ENCODE measurements around the gene SBF2. TPM values are rescaled to one million over a fixed set of nuclear protein-coding genes. Genes with fewer than 3 reads are reported as not detected.

The SBF2 gene
- total and polyA plus RNA-seq, 11 donors: 10.4 to 33.9 (median 20.9) TPM

DNA sequence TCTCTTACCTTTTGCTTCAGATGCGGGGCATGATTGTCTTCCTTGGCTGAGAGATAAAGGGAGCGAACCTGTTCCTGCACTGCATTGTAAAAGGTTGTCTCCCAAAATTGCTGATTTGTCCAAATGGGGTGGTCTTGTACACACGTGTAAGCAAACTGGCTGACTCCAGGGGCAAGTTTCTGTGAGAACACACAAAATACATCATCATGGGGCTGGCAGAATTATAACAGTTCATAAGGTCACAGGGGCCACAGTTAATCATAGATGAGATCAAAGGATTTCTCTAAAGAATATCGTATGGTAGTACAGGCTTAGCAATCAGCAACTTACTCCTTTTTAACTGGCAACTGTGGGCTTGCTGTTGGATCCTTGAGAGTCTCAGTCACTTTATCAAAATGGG, 435.8 kb downstream of the SBF2 start:
- TF ChIP-seq POLR2A (IDR thresholded peaks at IDR 0.05): no peak
- TF ChIP-seq, protein P1, sequence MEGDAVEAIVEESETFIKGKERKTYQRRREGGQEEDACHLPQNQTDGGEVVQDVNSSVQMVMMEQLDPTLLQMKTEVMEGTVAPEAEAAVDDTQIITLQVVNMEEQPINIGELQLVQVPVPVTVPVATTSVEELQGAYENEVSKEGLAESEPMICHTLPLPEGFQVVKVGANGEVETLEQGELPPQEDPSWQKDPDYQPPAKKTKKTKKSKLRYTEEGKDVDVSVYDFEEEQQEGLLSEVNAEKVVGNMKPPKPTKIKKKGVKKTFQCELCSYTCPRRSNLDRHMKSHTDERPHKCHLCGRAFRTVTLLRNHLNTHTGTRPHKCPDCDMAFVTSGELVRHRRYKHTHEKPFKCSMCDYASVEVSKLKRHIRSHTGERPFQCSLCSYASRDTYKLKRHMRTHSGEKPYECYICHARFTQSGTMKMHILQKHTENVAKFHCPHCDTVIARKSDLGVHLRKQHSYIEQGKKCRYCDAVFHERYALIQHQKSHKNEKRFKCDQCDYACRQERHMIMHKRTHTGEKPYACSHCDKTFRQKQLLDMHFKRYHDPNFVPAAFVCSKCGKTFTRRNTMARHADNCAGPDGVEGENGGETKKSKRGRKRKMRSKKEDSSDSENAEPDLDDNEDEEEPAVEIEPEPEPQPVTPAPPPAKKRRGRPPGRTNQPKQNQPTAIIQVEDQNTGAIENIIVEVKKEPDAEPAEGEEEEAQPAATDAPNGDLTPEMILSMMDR (IDR thresholded peaks at IDR 0.05): no peak
- 73 to 81% (median 77%) methylated on average over 4 of the region's 4 CpGs for WGBS, 4 donors

GRCh38 chr11:9855579-9856287, 438.3 kb downstream of the SBF2 start:
- TF ChIP-seq, protein P1 (IDR thresholded peaks at IDR 0.05): no peak
- Histone ChIP-seq H3K9me3 (no peaks in the 10 kb centered on the region), H3K4me3 (no peak overlapping the region), H3K4me1 (peaks cover 0 to 26% (median 6%) of the 10 kb centered on the region in 12 donors), H3K27ac (no peak overlapping the region), H3K36me3 (peaks cover 0 to 57% (median 22%) of the 10 kb centered on the region in 9 donors), H3K27me3 (no peaks in the 10 kb centered on the region)
- no peak for DNase-seq
- 95 to 99% (median 96%) methylated on average over 2 of the region's 2 CpGs for WGBS, 4 donors
- no peak for ATAC-seq
- intact Hi-C loops (cut with DNase I): loop anchor here in 3 of 10 donors (5.0 to 10.0 kb wide), 2 partner anchors 119 to 452 kb away; partner anchors contain the start of gene ADM (in 2 of the 3)

More for the DNA sequence above, 435.8 kb downstream of the SBF2 start:
- Histone ChIP-seq H3K27me3 (no peaks in the 10 kb centered on the region), H3K27ac (no peak overlapping the region), H3K36me3 (peaks cover 0 to 39% (median 21%) of the 10 kb centered on the region in 9 donors), H3K9me3 (no peaks in the 10 kb centered on the region), H3K4me3 (no peak overlapping the region), H3K4me1 (peaks cover 0 to 26% (median 6%) of the 10 kb centered on the region in 12 donors)
- ATAC-seq (no peak), DNase-seq (no peak)
- intact Hi-C loops (cut with DNase I): loop anchor here in 3 of 10 donors (5.0 to 10.0 kb wide), 2 partner anchors 117 to 449 kb away; partner anchors contain the start of gene ADM (in 2 of the 3)

GRCh38 chr11:9853929-9854552, 440.0 kb downstream of the SBF2 start:
- WGBS, 4 donors: 80 to 85% (median 83%) methylated on average over 1 of the region's 1 CpG

More at GRCh38 chr11:9853929-9854552, 440.0 kb downstream of the SBF2 start:
- H3K9me3 ChIP-seq: no peaks in the 10 kb centered on the region
- no peak overlapping the region for H3K4me3 ChIP-seq
- TF ChIP-seq POLR2A (IDR thresholded peaks at IDR 0.05): no peak
- TF ChIP-seq, protein P1 (IDR thresholded peaks at IDR 0.05): no peak
- H3K36me3 ChIP-seq: peaks cover 0 to 73% (median 39%) of the 10 kb centered on the region in 9 donors
- ATAC-seq: no peak
- intact Hi-C loops (cut with DNase I): loop anchor here in 1 of 10 donors (10.0 kb wide), 1 partner anchor 121 kb away; no protein-coding TSS in a partner anchor
- no peak overlapping the region for H3K27ac ChIP-seq
- H3K4me1 ChIP-seq: peaks cover 0 to 19% (median 6%) of the 10 kb centered on the region in 12 donors
- DNase-seq: no peak
- no peaks in the 10 kb centered on the region for H3K27me3 ChIP-seq
